Smooth muscle cell (in vitro differentiated cells): Measurements from ENCODE around the gene SORCS2. TPM values are rescaled to one million over a fixed set of nuclear protein-coding genes. Genes with fewer than 3 reads are reported as not detected.

Experiments
- DNase-seq: peaks from one replicate; lab custom pipeline; 2025; ENCODE audit not compliant: unreplicated experiment; lab: John Stamatoyannopoulos, UW
- H2AFZ ChIP-seq: fragments of 200-600 bp; sonication (generic); 2 replicates; pipeline ENCODE4 v1.6.0; 2016; ENCODE audit warnings: antibody characterized with exemption, low read depth, mild to moderate bottlenecking
- H3F3A ChIP-seq: fragments of 200-600 bp; sonication (generic); 2 replicates; pipeline ENCODE4 v1.6.0; 2017; ENCODE audit warnings: antibody characterized with exemption, low read depth
- H3K27ac ChIP-seq: fragments of 200-600 bp; sonication (generic); 2 replicates; pipeline ENCODE4 v1.5.1; 2016; ENCODE audit warnings: low read depth, mild to moderate bottlenecking
- H3K27me3 ChIP-seq: fragments of 200-600 bp; sonication (generic); 2 replicates; pipeline ENCODE4 v1.6.1; 2016; ENCODE audit warnings: low read depth, mild to moderate bottlenecking
- H3K36me3 ChIP-seq: fragments of 200-600 bp; sonication (generic); 2 replicates; pipeline ENCODE4 v1.5.1; 2016; ENCODE audit warnings: low read depth
- H3K4me1 ChIP-seq: fragments of 200-600 bp; sonication (generic); 2 replicates; pipeline ENCODE4 v1.5.1; 2016; ENCODE audit warnings: low read depth
- H3K4me2 ChIP-seq: fragments of 200-600 bp; sonication (generic); 2 replicates; pipeline ENCODE4 v1.6.0; 2016; ENCODE audit warnings: mild to moderate bottlenecking
- H3K4me3 ChIP-seq: fragments of 200-600 bp; sonication (generic); 2 replicates; pipeline ENCODE4 v1.5.1; 2016; ENCODE audit warnings: mild to moderate bottlenecking
- H3K79me2 ChIP-seq: fragments of 200-600 bp; sonication (generic); 2 replicates; pipeline ENCODE4 v1.6.0; 2016; ENCODE audit warnings: low read depth, mild to moderate bottlenecking
- H3K9ac ChIP-seq: fragments of 200-600 bp; sonication (generic); 2 replicates; pipeline ENCODE4 v1.6.0; 2016; ENCODE audit warnings: low read depth
- H3K9me3 ChIP-seq: fragments of 200-600 bp; sonication (generic); replicated peaks from 2 replicates; pipeline ENCODE4 v1.5.1; 2016; ENCODE audit warnings: low read depth
- H4K20me1 ChIP-seq: fragments of 200-600 bp; sonication (generic); 2 replicates; pipeline ENCODE4 v1.6.0; 2016; ENCODE audit warnings: low read depth
- CTCF ChIP-seq: fragments of 200-600 bp; sonication (generic); IDR thresholded peaks from 2 replicates; pipeline ENCODE4 v1.5.1; 2017; ENCODE audit warnings: borderline replicate concordance, mild to moderate bottlenecking, antibody characterized with exemption; ENCODE audit not compliant: insufficient read depth, poor library complexity, severe bottlenecking
- WGBS: methylation state at CpG from one replicate; pipeline ENCODE4 v1.1.7; 2016; ENCODE audit warnings: low lambda C conversion rate; 5-methylcytosine and 5-hydroxymethylcytosine counted together
- polyA plus RNA-seq: library from polyadenylated mRNA; unstranded; fragments of >200 nt; fragmentation: Nextera tagmentation; extraction: Ambion mirVana; gene quantifications from 2 replicates; pipeline ENCODE4 v1.2.1, GENCODE V29; 2016
- total RNA-seq: library from RNA; depleted of rRNA; stranded (reverse); fragments of >200 nt; gene quantifications from 2 replicates; pipeline ENCODE4 v1.2.3, GENCODE V29; 2014

SORCS2 gene
- total and polyA plus RNA-seq, 2 experiments from 2014 or later, result 5.2 to 9.3 TPM

DNA sequence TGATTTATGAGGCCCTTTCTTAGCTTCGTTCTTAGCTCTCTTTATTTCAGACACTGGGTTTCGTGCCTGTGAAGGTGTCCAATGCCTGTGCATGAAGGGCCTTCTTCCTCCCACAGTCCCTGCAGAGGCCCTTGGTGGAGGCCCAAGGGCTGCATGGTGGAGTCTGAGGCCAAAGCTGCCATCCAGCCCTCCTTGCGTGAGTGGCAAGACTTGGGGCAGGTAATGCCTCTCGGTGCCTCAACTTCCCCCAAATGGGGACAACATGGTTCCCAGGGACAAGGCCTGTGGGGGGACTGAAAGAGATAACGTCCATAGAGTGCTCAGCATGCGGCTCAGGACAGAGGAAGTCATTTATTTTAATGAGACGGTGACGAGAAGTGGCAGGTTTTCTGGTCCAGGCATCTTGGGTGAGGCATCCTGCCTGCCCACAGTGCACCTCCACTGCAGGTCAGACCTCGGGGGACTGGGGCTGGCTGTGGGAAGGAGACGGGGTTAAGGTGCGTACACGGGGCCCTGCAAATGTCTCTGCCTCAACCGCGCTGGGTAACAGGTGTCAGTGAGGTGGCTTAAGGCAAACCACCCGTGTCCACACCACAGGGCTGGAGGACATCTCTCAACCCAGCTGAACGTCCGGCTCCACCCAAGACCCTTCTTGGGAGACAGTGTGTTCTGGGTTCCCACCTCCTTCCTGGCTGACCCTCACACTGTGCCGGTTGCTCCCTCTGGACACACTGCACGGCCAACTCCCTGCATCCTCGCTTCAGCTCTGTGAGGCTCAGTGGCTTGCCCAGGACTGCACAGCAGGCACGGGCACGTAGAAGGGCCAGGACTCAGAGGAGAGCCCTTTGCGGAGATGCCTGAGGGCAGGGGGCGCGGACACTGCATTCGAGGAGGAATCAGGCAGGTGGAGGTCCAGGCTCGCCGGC lies 191.9 kb downstream of the SORCS2 start:
- no peak for TF ChIP-seq CTCF
- Histone ChIP-seq H4K20me1 (no peaks in the 10 kb centered on the region), H3K27me3 (no peaks in the 10 kb centered on the region), H3K4me1 (no peaks in the 10 kb centered on the region), H3F3A (no peaks in the 10 kb centered on the region), H3K9ac (no peak overlapping the region), H2AFZ (no peak overlapping the region), H3K9me3 (no peaks in the 10 kb centered on the region), H3K36me3 (no peaks in the 10 kb centered on the region), H3K79me2 (no peaks in the 10 kb centered on the region), H3K4me3 (no peak overlapping the region), H3K27ac (no peak overlapping the region), H3K4me2 (no peak overlapping the region)
- DNase-seq, result no peak
- WGBS, result 84% methylated on average over 28 of the region's 28 CpGs

GRCh38 chr4:7384929-7385890 lies 192.9 kb downstream of the SORCS2 start:
- Histone ChIP-seq H3K79me2 (no peaks in the 10 kb centered on the region), H3K4me2 (no peak overlapping the region), H3K4me1 (no peaks in the 10 kb centered on the region), H3K27ac (no peak overlapping the region), H3K36me3 (no peaks in the 10 kb centered on the region), H3K9ac (no peak overlapping the region), H3F3A (no peaks in the 10 kb centered on the region), H4K20me1 (no peaks in the 10 kb centered on the region), H2AFZ (no peak overlapping the region), H3K4me3 (no peak overlapping the region), H3K9me3 (no peaks in the 10 kb centered on the region), H3K27me3 (no peaks in the 10 kb centered on the region)
- 84% methylated on average over 12 of the region's 12 CpGs for WGBS
- DNase-seq, result no peak
- no peak for TF ChIP-seq CTCF

- Histone ChIP-seq H3K9ac (no peak overlapping the region), H3K9me3 (no peaks in the 10 kb centered on the region), H3K79me2 (no peaks in the 10 kb centered on the region), H4K20me1 (no peaks in the 10 kb centered on the region), H3K27ac (no peak overlapping the region), H3K4me2 (no peak overlapping the region), H3K4me3 (no peak overlapping the region), H3F3A (no peaks in the 10 kb centered on the region), H3K36me3 (no peaks in the 10 kb centered on the region), H2AFZ (no peak overlapping the region), H3K4me1 (no peaks in the 10 kb centered on the region), H3K27me3 (no peaks in the 10 kb centered on the region)
- 95% methylated on average over 6 of the region's 6 CpGs for WGBS
- DNase-seq, result no peak
- no peak for TF ChIP-seq CTCF
These were observed 195.6 kb downstream of the SORCS2 start for GRCh38 chr4:7387925-7388324.
